GM21390 (cell line): Measurements from ENCODE around the gene KRTAP10-11.
"Not testable (repeated sequence)": the region's sequence is repeated elsewhere in the genome, so short reads cannot be mapped to it uniquely, and the experiment has no call there.

Experiments used
- ATAC-seq: cut with Tn5 transposase; IDR thresholded peaks from one replicate; pipeline ENCODE4 v1.9.1; 2021; ENCODE audit not compliant: unreplicated experiment

Gene KRTAP10-11

GRCh38 chr21:44638506-44639330, 7.5 kb upstream of the KRTAP10-11 start:
- ATAC-seq: not testable (repeated sequence)

DNA sequence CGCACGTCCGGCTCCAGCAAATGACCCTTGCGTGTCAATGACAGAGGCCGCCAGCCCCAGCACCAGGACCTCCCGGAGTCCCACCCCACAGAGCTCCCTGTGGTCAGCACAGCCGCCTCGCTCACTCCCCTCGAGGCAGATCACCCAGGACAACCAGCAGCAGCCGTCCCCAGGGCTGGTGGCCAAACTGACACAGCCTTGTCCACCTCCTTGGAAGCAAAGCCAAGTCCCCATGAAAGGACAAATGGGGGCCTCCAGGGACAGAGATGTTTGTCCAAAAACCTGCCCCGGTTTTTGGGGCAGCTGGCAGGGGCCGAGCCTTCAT, 6.9 kb upstream of the KRTAP10-11 start:
- ATAC-seq: no peak

- no peak for ATAC-seq
Observed at GRCh38 chr21:44640761-44641160, 5.5 kb upstream of the KRTAP10-11 start.

DNA sequence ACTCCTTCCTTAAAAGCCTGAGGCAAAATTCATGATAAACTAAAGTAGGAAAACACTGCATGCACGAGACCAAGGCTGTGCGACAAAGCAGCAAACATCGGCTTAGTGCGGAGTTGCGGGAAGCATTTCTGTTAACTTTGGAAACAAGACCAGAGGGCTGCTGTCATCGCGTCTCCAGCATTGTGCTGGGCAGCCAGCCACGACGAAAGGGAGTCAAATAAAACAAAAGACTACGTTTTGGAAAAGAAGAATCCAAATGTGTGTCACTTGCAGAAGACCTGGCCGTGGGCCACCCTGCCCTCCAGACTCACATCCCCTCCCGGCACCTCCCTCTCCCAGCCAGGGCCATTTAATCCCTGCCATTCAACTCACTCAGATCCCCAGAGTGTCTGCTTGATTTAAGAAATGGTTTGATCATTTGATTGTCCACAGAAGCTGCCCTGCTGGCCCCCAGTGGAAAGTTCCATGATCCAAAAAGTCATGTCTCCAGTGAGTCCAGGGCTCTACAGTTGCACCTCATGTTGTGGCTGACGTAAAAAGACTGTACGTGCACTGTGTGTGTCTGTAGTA, 2.4 kb upstream of the KRTAP10-11 start:
- ATAC-seq: no peak

GRCh38 chr21:44644878-44645277, 1.3 kb upstream of the KRTAP10-11 start:
- no peak for ATAC-seq

GRCh38 chr21:44647222-44647552, 973 bp downstream of the KRTAP10-11 start:
- no peak for ATAC-seq

DNA sequence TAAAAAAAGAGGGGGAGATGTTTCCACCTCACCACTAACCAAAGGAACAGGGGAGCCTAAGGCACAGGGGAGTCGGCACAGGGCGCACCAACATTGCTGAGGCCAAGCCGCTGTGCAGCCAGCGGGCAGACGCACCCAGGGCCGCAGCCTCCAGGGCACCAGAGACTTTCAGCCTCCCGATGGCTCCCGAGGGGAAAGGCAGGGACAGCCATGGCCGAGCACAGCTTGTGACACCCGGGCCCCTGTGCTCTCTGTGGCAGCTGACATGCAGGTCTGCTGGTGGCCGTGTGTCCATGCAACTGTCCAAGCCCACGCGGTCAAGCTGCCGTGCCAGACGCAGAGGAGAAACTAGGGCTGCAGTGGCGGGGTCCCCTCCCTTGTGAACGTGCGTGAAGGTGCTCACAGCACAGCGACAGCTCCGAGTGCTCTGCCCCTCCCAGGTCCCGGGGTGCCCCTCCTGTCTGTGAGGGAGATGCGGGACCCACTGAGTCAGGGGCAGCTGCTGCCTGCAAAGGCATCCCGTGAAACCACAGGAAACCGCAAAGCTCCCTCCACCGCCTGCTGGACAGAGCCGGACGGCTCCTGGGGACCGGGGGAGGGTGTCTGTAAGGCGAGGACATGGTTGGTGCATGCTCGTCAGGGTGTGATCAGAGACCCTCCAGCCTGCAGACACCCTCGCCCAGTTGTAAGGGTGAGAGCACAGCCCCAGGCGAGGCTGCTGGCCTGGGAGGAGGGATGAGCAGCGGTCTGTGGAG, 2.5 kb downstream of the KRTAP10-11 start:
- ATAC-seq: no peak

DNA sequence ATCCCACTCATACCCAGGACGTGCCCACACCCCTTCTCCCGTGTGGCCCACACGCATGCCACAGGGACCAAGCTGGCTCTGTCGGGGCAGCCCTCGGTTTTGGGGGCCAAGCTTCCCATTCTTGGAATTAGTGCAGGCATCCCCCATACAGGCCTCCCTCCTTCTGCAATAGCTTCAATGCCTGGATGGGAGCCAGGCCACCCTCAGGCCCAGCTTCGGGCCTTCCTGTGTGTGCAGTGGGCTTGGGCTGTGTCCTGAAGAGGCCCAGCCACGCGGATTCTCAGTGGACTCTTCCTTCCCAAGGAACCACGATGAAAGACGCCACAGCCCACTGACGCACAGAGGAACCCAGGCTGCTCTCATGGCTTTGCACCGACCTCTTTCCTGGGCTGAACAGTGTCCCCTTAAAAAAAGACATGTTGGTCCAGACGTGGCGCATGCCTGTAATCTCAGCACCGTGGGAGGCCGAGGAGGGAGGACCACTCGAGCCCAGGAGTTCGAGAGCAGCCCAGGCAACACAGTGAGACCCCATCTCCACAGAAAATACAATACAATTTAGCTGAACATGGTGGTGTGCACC, 3.4 kb downstream of the KRTAP10-11 start:
- ATAC-seq: no peak

DNA sequence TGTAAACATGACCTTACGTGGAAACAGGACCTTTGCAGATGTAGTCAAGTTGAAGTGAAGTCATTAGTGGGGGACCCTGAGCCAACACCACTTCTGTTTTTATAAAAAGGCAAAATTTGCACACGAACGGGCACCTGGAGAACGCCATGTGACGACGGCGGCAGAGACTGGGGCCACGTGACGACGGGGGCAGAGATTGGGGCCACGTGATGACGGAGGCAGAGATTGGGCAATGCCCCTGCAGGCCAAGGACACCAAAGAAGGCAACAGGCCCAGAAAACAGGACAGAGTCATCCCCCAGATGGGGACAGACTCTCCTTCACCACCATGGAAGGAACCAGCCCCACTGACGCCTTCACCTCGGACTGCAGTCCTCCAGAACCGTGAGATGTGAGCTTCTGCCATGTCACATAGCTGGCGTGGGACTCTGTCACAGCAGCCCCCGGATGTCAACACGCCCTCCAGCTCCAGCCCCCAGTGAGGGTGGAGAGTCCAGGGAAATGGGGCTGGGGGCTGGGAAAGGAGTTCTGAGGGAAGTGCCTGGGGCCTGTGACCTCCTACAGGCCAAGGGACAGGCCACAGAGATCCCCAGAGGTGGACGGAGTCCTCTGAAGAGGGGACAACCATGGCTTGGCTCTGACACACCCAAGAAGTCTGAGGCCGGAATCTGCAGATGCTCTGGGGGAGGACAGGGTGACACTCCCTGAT, 4.2 kb downstream of the KRTAP10-11 start:
- no peak for ATAC-seq

DNA sequence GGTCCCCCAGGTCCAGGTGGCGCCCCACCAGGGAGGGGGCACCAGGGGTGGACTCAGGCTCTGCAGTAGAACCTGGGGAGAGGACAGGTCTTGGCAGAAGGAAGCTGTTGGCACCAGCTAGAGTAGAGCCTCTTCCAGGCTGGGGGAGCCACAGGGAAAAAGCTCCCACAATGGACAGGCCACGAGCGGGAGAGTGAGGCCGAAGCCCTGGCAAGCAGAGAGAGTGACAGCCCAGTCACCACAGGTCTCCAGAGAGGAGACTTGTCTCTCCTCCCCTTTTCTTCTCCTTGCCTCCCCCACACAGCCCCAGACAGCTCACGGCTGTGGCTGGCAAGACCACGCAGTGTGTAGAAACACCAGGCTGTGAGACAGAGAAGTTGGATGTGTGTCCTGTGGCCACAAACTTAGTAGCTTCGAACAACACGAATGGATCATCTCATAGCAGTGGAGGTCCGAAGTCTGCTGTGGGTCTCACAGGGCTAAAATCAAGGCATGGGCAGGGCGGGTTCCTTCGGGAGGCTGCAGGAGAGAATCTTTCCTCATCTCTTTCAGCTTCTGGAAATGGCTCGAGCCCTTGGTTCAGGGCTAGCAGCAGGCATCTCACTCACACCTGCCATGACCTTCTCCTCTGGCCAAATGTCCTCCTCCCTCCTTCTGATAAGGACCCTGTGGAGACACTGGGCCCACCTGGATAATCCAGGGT, 4.9 kb downstream of the KRTAP10-11 start:
- ATAC-seq: no peak

DNA sequence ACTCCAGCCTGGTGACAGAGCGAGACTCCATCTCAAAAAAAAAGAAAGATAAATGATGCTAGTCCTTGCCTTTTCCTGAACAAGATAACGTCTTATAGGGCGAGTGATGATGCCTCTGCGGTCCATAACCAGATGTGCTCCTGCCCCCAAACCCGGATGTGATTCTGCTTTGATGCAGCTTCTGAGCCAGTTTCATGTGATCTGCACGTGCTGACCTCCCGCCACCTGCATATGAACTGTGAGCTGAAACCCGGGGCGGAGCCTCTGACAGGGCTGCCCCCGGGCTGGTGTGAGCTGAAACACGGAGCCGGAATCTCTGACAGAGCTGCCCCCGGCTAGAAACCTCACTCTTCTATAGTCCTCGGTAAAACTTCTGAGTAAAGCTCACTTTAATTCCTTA, 6.9 kb downstream of the KRTAP10-11 start:
- no peak for ATAC-seq

- ATAC-seq: no peak
Observed at GRCh38 chr21:44653656-44654575, 7.7 kb downstream of the KRTAP10-11 start.

GRCh38 chr21:44654576-44655175, 8.5 kb downstream of the KRTAP10-11 start, which contains the start of gene KRTAP12-4:
TSS of gene KRTAP12-4 (minus strand) at chr21:44654659. CDS start at chr21:44654614, 45 bp downstream.
- no peak for ATAC-seq

DNA sequence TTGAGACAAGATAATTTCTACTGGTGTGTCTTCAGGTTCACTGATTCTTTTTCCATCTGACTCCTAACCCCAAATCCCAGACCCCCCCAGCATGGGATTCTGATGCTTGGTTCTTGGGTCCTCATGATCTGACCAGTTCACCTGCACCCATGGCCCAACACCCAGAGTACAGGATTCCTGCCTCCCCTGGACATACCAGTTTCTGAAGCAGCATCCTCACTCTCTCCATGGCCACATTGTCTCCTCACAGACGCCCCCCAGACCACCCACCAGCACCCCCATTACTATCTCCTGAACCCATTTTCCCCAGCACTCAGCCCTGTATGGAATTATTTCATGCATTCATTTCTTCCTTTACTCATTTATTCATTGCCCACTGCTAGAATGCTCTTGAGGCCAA, 10.7 kb downstream of the KRTAP10-11 start:
- no peak for ATAC-seq

DNA sequence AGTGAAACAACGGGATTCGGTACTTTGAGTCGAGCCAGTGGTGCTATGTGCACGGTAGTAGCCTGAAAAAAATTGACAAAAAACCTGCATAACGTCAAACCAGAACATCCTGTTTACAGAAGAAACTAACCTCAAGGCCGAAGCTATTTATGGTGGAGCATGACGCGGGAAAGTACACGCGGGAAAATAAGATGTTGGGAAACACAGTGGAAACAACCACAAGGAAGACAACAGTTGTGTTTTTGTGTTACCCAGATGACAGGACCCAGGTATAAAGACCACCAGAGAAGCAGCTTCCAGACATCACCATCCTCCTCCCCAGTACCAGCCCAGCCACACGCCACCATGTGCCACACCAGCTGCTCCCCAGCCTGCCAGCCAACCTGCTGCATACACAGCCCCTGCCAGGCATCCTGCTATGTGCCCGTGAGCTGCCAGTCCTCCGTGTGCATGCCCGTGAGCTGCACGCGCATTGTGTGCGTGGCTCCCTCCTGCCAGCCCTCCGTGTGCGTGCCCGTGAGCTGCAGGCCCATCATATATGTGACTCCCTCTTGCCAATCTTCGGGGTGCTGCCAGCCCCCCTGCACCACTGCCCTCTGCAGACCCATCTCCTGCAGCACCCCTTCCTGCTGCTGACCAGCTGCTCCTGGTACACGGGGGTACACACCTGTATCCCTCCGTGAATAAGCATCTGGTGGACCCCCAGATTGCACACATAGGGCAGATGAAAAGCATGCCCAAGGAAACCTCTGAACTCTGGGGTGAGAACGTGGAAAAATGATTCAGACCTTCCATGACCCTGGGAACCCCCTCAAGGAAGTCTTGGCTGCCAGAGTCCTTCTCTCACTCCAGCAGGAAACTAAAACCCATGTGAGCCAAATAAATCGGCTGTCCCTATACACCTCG, 11.7 kb downstream of the KRTAP10-11 start, which contains the start of gene KRTAP12-3:
KRTAP12-3 (plus strand) TSS at position 298 of the 906 bp plus-strand sequence; CDS start at position 346, 48 bp downstream.
- no peak for ATAC-seq

GRCh38 chr21:44658541-44658910, 12.3 kb downstream of the KRTAP10-11 start:
- ATAC-seq: no peak

- ATAC-seq: no peak
Observed at GRCh38 chr21:44658913-44659595, 12.8 kb downstream of the KRTAP10-11 start.
